C4-2B (cell line): Measurements from ENCODE around the gene GLI1.
A peak's percentile ranks its signal among the peaks of the same experiment; 100 is the strongest.
"Not testable (repeated sequence)": the region's sequence is repeated elsewhere in the genome, so short reads cannot be mapped to it uniquely, and the experiment has no call there.

Experiments
- H3K27ac ChIP-seq: fragments of 450-650 bp; 2 replicates; pipeline ENCODE4 v1.5.1; 2017
- CTCF ChIP-seq: fragments of 450-650 bp; conservative IDR thresholded peaks from 2 replicates; pipeline ENCODE4 v1.5.1; 2017; ENCODE audit warnings: mild to moderate bottlenecking
- ZFX ChIP-seq: fragments of 450-650 bp; IDR thresholded peaks from 2 replicates; pipeline ENCODE4 v1.6.1; 2017

The GLI1 gene

DNA sequence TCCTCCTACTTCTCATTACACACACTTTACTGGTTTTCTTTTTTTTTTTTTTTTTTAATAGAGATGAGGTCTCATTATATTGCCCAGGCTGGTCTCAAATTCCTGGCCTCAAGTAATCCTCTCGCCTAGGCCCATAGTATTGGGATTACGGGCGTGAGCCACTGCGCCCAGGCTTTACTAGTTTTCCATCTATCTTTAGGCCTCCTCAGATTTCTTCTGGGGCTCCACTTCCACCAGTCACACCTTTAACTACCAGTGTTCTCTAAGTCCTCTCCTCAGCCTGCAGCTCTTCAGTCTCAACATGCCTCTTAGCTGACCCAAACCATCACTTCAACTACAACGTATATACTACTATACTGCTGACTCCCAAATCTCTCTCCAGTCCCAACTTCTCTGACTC lies 39.1 kb upstream of the GLI1 start:
- TF ChIP-seq CTCF (no peak), ZFX (no peak)
- H3K27ac ChIP-seq = no peak overlapping the region

DNA sequence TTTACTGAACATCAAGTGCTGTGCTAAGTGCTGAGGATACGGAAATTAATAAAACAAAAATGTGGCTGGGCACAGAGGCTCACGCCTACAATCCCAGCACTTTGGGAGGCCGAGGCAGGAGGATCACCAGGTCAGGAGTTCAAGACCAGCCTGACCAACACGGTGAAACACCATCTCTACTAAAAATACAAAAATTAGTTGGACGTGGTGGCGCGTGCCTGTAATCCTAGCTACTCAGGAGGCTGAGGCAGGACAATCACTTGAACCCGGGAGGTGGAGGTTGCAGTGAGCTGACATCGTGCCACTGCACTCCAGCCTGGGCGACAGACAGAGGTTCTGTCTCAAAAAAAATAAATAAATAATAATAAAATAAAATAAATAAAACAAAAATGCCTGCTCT lies 32.6 kb upstream of the GLI1 start:
- H3K27ac ChIP-seq = not testable (repeated sequence)

- no peak for TF ChIP-seq ZFX
- no peak for TF ChIP-seq CTCF
- peak overlapping the region; percentile 89 for H3K27ac ChIP-seq
Observed at GRCh38 chr12:57428965-57429364, 30.6 kb upstream of the GLI1 start.

DNA sequence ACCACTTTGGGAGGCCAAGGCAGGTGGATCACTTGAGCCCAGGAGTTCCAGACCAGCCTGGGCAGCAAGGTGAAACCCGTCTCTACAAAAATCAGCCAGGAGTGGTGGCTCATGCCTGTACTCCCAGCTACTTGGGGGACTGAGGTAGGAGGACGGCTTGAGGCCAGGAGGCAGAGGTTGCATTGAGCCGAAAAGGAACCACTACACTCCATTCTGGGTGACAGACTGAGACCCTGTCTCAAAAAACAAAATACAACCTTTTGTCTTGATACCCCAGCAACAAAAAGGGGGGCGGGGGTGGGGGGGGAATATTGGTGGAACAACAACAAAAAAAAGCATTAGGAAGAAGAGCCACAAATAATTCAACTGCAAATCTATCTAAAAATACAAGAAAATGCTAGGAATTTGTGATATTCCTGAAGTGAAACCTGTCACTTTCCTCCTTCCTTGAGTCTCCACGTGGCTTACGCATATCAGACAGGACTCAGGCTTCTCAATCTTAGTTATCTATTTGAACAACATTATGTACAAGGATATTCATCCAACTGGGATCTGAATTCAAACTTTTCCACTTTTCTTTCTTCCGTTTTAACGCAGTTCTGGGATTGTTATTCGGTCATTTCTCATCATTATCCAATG lies 30.0 kb upstream of the GLI1 start:
- no peak for TF ChIP-seq ZFX
- no peak for TF ChIP-seq CTCF
- peak overlapping the region; percentile 89 for H3K27ac ChIP-seq

GRCh38 chr12:57430112-57430930 lies 29.3 kb upstream of the GLI1 start:
- H3K27ac ChIP-seq = peak overlapping the region; percentile 89

GRCh38 chr12:57430931-57431566 lies 28.5 kb upstream of the GLI1 start, which contains the start of gene R3HDM2:
TSS of gene R3HDM2 (minus strand) at chr12:57431043. CDS start at chr12:57310428, 120,615 bp downstream.
- H3K27ac ChIP-seq = peak within 1 kb of the TSS; percentile 89
- no peak for TF ChIP-seq CTCF
- no peak for TF ChIP-seq ZFX

More at GRCh38 chr12:57430112-57430930, 29.3 kb upstream of the GLI1 start:
- peak; percentile 90 for TF ChIP-seq ZFX
- TF ChIP-seq CTCF = no peak

- H3K27ac ChIP-seq = peak overlapping the region; percentile 26
- TF ChIP-seq ZFX = no peak
- no peak for TF ChIP-seq CTCF
Observed at GRCh38 chr12:57431654-57432188, 27.9 kb upstream of the GLI1 start.
